SK-N-SH (cell line): ENCODE data around the gene WDR88. TPM values are rescaled to one million over a fixed set of nuclear protein-coding genes. Genes with fewer than 3 reads are reported as not detected.
A peak's percentile ranks its signal among the peaks of the same experiment; 100 is the strongest.

Experiments used
- CTCF ChIA-PET: fragments of 300-600, 350-600 bp; formaldehyde crosslinking; extraction: SDS; loops from one replicate; lab custom pipeline; 2021; lab: Yijun Ruan, JAX
- POLR2A ChIA-PET: fragments of 350-600 bp; sonication (Branson Sonifier 250); formaldehyde crosslinking; extraction: SDS; loops from one replicate; lab custom pipeline; 2020; ENCODE audit warnings: antibody characterized with exemption, inconsistent platforms; lab: Yijun Ruan, JAX
- DNase-seq: peaks from one replicate; pipeline ENCODE4 v3.0.0; 2012
- H2AFZ ChIP-seq: fragments of 200-600 bp; sonication (generic); 2 replicates; pipeline ENCODE4 v1.8.1; 2016; ENCODE audit warnings: antibody characterized with exemption, mild to moderate bottlenecking, low read depth
- H3F3A ChIP-seq: fragments of 200-600 bp; sonication (generic); replicated peaks from 2 replicates; pipeline ENCODE3; 2016; ENCODE audit warnings: antibody characterized with exemption, mild to moderate bottlenecking; ENCODE audit not compliant: insufficient read depth
- H3K27ac ChIP-seq, 2 experiments: fragments of 200-500 bp in 1 of 2; fragments of 200-600 bp in 1 of 2; sonication (Bioruptor generic) in 1 of 2; sonication (generic), shearing (Covaris generic) in 1 of 2; 2 replicates each; pipeline versions ENCODE4 v1.5.1 to v1.6.1; 2014 to 2016; ENCODE audit warnings: low read depth in 2 of 2, inconsistent platforms in 1 of 2, low read length in 1 of 2, mild to moderate bottlenecking in 1 of 2, mixed read lengths in 1 of 2
- H3K27me3 ChIP-seq: fragments of 200-600 bp; sonication (generic), shearing (Covaris generic); 2 replicates; pipeline ENCODE4 v1.6.1; 2016; ENCODE audit warnings: mixed run types; ENCODE audit not compliant: insufficient read depth
- H3K36me3 ChIP-seq, 2 experiments: fragments of 200-500 bp in 1 of 2; fragments of 200-600 bp in 1 of 2; sonication (Bioruptor generic) in 1 of 2; sonication (generic) in 1 of 2; replicated peaks in 1 of 2; 2 replicates each; pipeline versions ENCODE3 to v1.5.1; 2014 to 2016; ENCODE audit warnings: low read length in 1 of 2, mild to moderate bottlenecking in 1 of 2; ENCODE audit not compliant: insufficient read depth in 2 of 2, control insufficient read depth in 1 of 2
- H3K4me1 ChIP-seq, 2 experiments: fragments of 200-500 bp in 1 of 2; fragments of 200-600 bp in 1 of 2; sonication (Bioruptor generic) in 1 of 2; sonication (generic), shearing (Covaris generic) in 1 of 2; 2 replicates each; pipeline versions ENCODE4 v1.5.1 to v1.6.1; 2014 to 2016; ENCODE audit warnings: low read depth in 1 of 2, low read length in 1 of 2, mixed run types in 1 of 2; ENCODE audit not compliant: insufficient read depth in 2 of 2, control insufficient read depth in 1 of 2
- H3K4me2 ChIP-seq: fragments of 200-600 bp; sonication (generic), shearing (Covaris generic); 2 replicates; pipeline ENCODE4 v1.6.1; 2017; ENCODE audit warnings: mixed run types
- H3K4me3 ChIP-seq, 2 experiments: fragments of 200-500 bp in 1 of 2; fragments of 200-600 bp in 1 of 2; sonication (Bioruptor generic) in 1 of 2; sonication (generic), shearing (Covaris generic) in 1 of 2; 2 replicates each; pipeline versions ENCODE4 v1.5.1 to v1.8.1; 2014 to 2016; ENCODE audit warnings: low read depth in 2 of 2, inconsistent platforms in 1 of 2, low read length in 1 of 2, mild to moderate bottlenecking in 1 of 2, mixed read lengths in 1 of 2, moderate library complexity in 1 of 2
- H3K79me2 ChIP-seq: fragments of 200-600 bp; sonication (generic); 2 replicates; pipeline ENCODE4 v1.8.1; 2017; ENCODE audit warnings: mild to moderate bottlenecking; ENCODE audit not compliant: insufficient read depth
- H3K9ac ChIP-seq: fragments of 200-600 bp; sonication (generic); 2 replicates; pipeline ENCODE4 v1.6.1; 2017; ENCODE audit warnings: mixed run types
- H3K9me2 ChIP-seq: fragments of 200-600 bp; sonication (generic); 2 replicates; pipeline ENCODE4 v1.6.1; 2017; ENCODE audit warnings: mixed run types
- H3K9me3 ChIP-seq: fragments of 200-600 bp; sonication (generic); 2 replicates; pipeline ENCODE4 v1.6.1; 2017; ENCODE audit warnings: mixed run types, mild to moderate bottlenecking, moderate library complexity
- H4K20me1 ChIP-seq: fragments of 200-600 bp; sonication (generic); 2 replicates; pipeline ENCODE4 v1.6.1; 2017; ENCODE audit warnings: mild to moderate bottlenecking, mixed run types; ENCODE audit not compliant: insufficient read depth
- CHD2 ChIP-seq: fragments of 150-350 bp; IDR thresholded peaks from 2 replicates; pipeline ENCODE4 v1.6.1; 2018; ENCODE audit warnings: low read length; ENCODE audit not compliant: partially characterized antibody
- CTCF ChIP-seq: fragments of 200-600 bp; sonication (generic); IDR thresholded peaks from 2 replicates; pipeline ENCODE4 v1.6.1; 2017; ENCODE audit warnings: antibody characterized with exemption, mild to moderate bottlenecking, moderate library complexity
- EP300 ChIP-seq, 2 experiments: IDR thresholded peaks; 2 replicates each; pipeline versions ENCODE4 v1.4.0 to v1.6.1; 2012; ENCODE audit warnings: borderline replicate concordance in 1 of 2, low read depth in 1 of 2, low read length in 1 of 2
- FOXM1 ChIP-seq: IDR thresholded peaks from 2 replicates; pipeline ENCODE4 v1.4.0; 2012; ENCODE audit warnings: low read depth, mild to moderate bottlenecking
- GABPA ChIP-seq: IDR thresholded peaks from 2 replicates; pipeline ENCODE4 v1.4.0; 2012; ENCODE audit warnings: low read depth, mild to moderate bottlenecking
- JUND ChIP-seq: IDR thresholded peaks from 2 replicates; pipeline ENCODE4 v1.4.0; 2012
- NRF1 ChIP-seq: IDR thresholded peaks from 2 replicates; pipeline ENCODE4 v1.6.1; 2012; ENCODE audit warnings: low read depth, mild to moderate bottlenecking, low read length
- PBX3 ChIP-seq: IDR thresholded peaks from 2 replicates; pipeline ENCODE4; 2012
- POLR2AphosphoS5 ChIP-seq: IDR thresholded peaks from 2 replicates; pipeline ENCODE4 v1.6.1; 2012; ENCODE audit warnings: low read depth, low read length
- REST ChIP-seq: IDR thresholded peaks from 2 replicates; pipeline ENCODE4 v1.6.1; 2012; ENCODE audit warnings: mild to moderate bottlenecking, low read depth, low read length, moderate library complexity
- SIN3A ChIP-seq: IDR thresholded peaks from 2 replicates; pipeline ENCODE4 v1.6.1; 2012; ENCODE audit warnings: low read depth, mild to moderate bottlenecking, low read length, moderate library complexity, borderline replicate concordance
- SMC3 ChIP-seq: IDR thresholded peaks from 2 replicates; pipeline ENCODE4 v1.6.1; 2012; ENCODE audit warnings: low read depth, low read length, improper control_type of control experiment
- TAF1 ChIP-seq: IDR thresholded peaks from 2 replicates; pipeline ENCODE4 v1.6.1; 2012; ENCODE audit warnings: low read depth, mild to moderate bottlenecking, low read length, moderate library complexity, borderline replicate concordance
- USF1 ChIP-seq: IDR thresholded peaks from 2 replicates; pipeline ENCODE4 v1.4.0; 2012; ENCODE audit warnings: low read depth, borderline replicate concordance
- ZBTB33 ChIP-seq: IDR thresholded peaks from 2 replicates; pipeline ENCODE4 v1.4.0; 2012; ENCODE audit warnings: low read depth, borderline replicate concordance
- WGBS: methylation state at CpG from one replicate; pipeline ENCODE4 v1.1.6; 2017; ENCODE audit warnings: low lambda C conversion rate; 5-methylcytosine and 5-hydroxymethylcytosine counted together
- polyA plus RNA-seq, 3 experiments: library from polyadenylated mRNA; depleted of rRNA; stranded (reverse); fragments of >200 nt; gene quantifications; 2 replicates each; pipeline ENCODE4 v1.2.3, GENCODE V29; 2012

The WDR88 gene
- polyA plus RNA-seq, 1 of the 3 experiments (the other 2 are of a cell fraction): not detected

- CTCF ChIA-PET: interaction anchor here (1.6 to 1.8 kb wide), 2 partner anchors 20 to 32 kb away, joined by 5 to 6 read pairs; no protein-coding TSS in a partner anchor
- no peaks in the 10 kb centered on the region for H4K20me1 ChIP-seq
- H3K4me1 ChIP-seq: no peaks in the 10 kb centered on the region; a peak in 1 of 4 replicates
- H3K4me3 ChIP-seq: no peak overlapping the region
- no peaks in the 10 kb centered on the region for H3K79me2 ChIP-seq
- no peaks in the 10 kb centered on the region for H3K36me3 ChIP-seq
- POLR2A ChIA-PET: no interaction called here
- TF ChIP-seq SIN3A: no peak
- H2AFZ ChIP-seq: no peak overlapping the region
- no peak overlapping the region for H3K4me2 ChIP-seq
- H3K9me3 ChIP-seq: no peaks in the 10 kb centered on the region
- H3K27me3 ChIP-seq: no peaks in the 10 kb centered on the region; the same call in 1 of the 2 replicates
- H3K9ac ChIP-seq: no peak overlapping the region
- no peak overlapping the region for H3K27ac ChIP-seq
- 69% methylated on average over 9 of the region's 19 CpGs for WGBS
- H3F3A ChIP-seq: no peaks in the 10 kb centered on the region
- H3K9me2 ChIP-seq: no peaks in the 10 kb centered on the region
- peak; percentile 20 for DNase-seq
Measured at GRCh38 chr19:33215438-33216197, 83.7 kb downstream of the WDR88 start.

- no peak overlapping the region for H3K4me2 ChIP-seq
- no peaks in the 10 kb centered on the region for H3K9me3 ChIP-seq
- H3F3A ChIP-seq: no peaks in the 10 kb centered on the region
- ChIA-PET CTCF (interaction anchor here (1.1 to 1.7 kb wide), 3 partner anchors 19 to 192 kb away, joined by 3 to 7 read pairs (median 3); no protein-coding TSS in a partner anchor), POLR2A (no interaction called here)
- 65% methylated on average over 9 of the region's 12 CpGs for WGBS
- no peak overlapping the region for H3K27ac ChIP-seq
- H3K4me3 ChIP-seq: no peak overlapping the region
- no peaks in the 10 kb centered on the region; the same call in 1 of the 2 replicates for H3K27me3 ChIP-seq
- H2AFZ ChIP-seq: no peak overlapping the region
- no peaks in the 10 kb centered on the region for H3K36me3 ChIP-seq
- no peaks in the 10 kb centered on the region for H4K20me1 ChIP-seq
- H3K9ac ChIP-seq: no peak overlapping the region
- no peaks in the 10 kb centered on the region; a peak in 1 of 4 replicates for H3K4me1 ChIP-seq
- no peak for DNase-seq
- H3K9me2 ChIP-seq: no peaks in the 10 kb centered on the region
- no peaks in the 10 kb centered on the region for H3K79me2 ChIP-seq
- TF ChIP-seq TAF1 (no peak), GABPA (no peak), SMC3 (no peak), PBX3 (no peak), POLR2AphosphoS5 (no peak), NRF1 (no peak), CHD2 (no peak), EP300 (IDR thresholded peaks at IDR 0.05; ENCODE audit: borderline replicate concordance in 1 of 2, low read depth in 1 of 2, low read length in 1 of 2) (no peak), REST (no peak), FOXM1 (no peak), CTCF (no peak), SIN3A (no peak), JUND (no peak), ZBTB33 (no peak), USF1 (no peak)
Measured at GRCh38 chr19:33216198-33216830, 84.4 kb downstream of the WDR88 start.
